Ishikawa (cell line): ENCODE data around the gene PFKM.

Experiments used
- RAD21 ChIP-seq: IDR thresholded peaks from 2 replicates; pipeline ENCODE4 v1.6.1; 2012; ENCODE audit warnings: low read depth
- TAF1 ChIP-seq: IDR thresholded peaks from 2 replicates; pipeline ENCODE4 v1.6.1; 2012; ENCODE audit warnings: low read depth, mild to moderate bottlenecking
- USF1 ChIP-seq: IDR thresholded peaks from 2 replicates; pipeline ENCODE4 v1.6.1; 2012

DNA sequence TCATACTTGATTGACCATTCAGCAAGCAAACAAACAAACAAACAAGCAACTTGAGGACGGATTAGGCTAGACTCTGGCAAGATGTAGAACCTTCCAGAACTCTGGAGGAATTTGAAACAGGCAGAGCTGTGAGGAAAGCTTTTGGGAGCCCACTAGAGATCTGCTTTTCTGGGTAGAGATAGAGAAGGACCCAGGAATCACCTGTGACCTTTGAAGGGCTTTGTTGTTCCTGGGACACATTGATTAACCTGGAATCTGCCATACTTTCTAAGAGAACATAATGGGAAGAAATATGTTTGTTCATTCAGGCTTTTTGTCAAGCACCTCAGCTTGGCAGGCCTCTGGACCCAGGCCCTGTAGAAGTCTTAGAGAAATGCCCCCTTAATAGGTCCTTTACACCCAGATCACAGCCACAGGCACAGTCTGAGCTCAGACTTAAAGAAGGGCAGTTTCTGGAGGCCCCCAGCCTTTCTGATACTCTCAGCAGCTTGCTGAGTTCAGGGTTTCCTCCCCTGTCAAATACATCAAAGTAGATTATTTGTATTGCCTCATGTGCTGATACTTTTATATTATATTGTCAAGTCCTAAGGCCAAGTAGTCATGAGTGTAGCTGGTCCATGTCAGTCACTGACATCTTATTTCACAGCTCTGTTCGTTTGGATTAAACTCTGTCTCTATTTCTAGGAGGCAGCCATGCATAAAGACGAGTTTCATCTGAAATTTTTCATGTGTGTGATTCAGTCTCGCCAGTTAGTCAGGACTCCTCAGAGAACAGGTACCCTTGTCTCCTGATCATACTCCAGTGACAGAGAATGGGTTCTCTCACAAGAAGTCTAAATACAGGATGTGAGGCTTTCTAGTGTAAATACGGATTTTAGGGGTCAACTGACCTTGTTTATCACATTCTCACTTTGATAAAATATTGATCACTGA, 12.2 kb upstream of the PFKM start:
- TF ChIP-seq TAF1, result no peak
- TF ChIP-seq USF1, result no peak
- no peak for TF ChIP-seq RAD21
